Calu3 (cell line): ENCODE measurements around the gene SRCAP. TPM values are rescaled to one million over a fixed set of nuclear protein-coding genes. Genes with fewer than 3 reads are reported as not detected.

Source experiments
- BruUV-seq: library from RNA; stranded (reverse); fragments of 400-500 nt; replicated peaks from 2 replicates; lab custom pipeline; 2021; lab: Mats Ljungman, UMichigan
- CTCF ChIA-PET: fragments of 300-600 bp; sonication (Branson Sonifier 250); formaldehyde crosslinking; loops from one replicate; lab custom pipeline; 2022; ENCODE audit warnings: antibody characterized with exemption; lab: Charles Lee
- DNase-seq: peaks from one replicate; pipeline ENCODE4 v3.0.0; 2022
- H3K27ac Mint-ChIP-seq: one replicate; pipeline ENCODE4 v1.8.0; 2022; ENCODE audit warnings: mixed read lengths; ENCODE audit not compliant: unreplicated experiment
- H3K27me3 Mint-ChIP-seq: one replicate; pipeline ENCODE4 v1.8.0; 2022; ENCODE audit warnings: mixed read lengths; ENCODE audit not compliant: unreplicated experiment
- H3K36me3 Mint-ChIP-seq: one replicate; pipeline ENCODE4 v1.8.0; 2022; ENCODE audit warnings: mild to moderate bottlenecking, moderate library complexity, mixed read lengths; ENCODE audit not compliant: insufficient read depth, unreplicated experiment
- H3K4me1 Mint-ChIP-seq: one replicate; pipeline ENCODE4 v1.8.0; 2022; ENCODE audit warnings: mild to moderate bottlenecking, low read depth, mixed read lengths; ENCODE audit not compliant: unreplicated experiment
- H3K4me3 Mint-ChIP-seq: one replicate; pipeline ENCODE4 v1.8.0; 2022; ENCODE audit warnings: mild to moderate bottlenecking, low read depth, moderate library complexity, mixed read lengths; ENCODE audit not compliant: unreplicated experiment
- H3K9me3 Mint-ChIP-seq: one replicate; pipeline ENCODE4 v1.8.0; 2022; ENCODE audit warnings: low read depth, mixed read lengths; ENCODE audit not compliant: unreplicated experiment
- CTCF ChIP-seq: fragments of 200-600 bp; IDR thresholded peaks from one replicate; pipeline ENCODE4 v1.8.0; 2022; ENCODE audit warnings: antibody characterized with exemption; ENCODE audit not compliant: unreplicated experiment
- intact Hi-C: fragments of 100-400 bp; cut with micrococcal nuclease; formaldehyde crosslinking; loops from one replicate; pipeline ENCODE4 v1.10.0; 2022; ENCODE audit not compliant: unreplicated experiment
- total RNA-seq: library from RNA; stranded (reverse); gene quantifications from 2 replicates; pipeline ENCODE4 v1.2.3, GENCODE V29; 2022

SRCAP gene
- total RNA-seq, 1 experiment from 2014 or later: 84.6 TPM

- peaks cover 28% of the 10 kb centered on the region for H3K4me1 Mint-ChIP-seq
- no TSS peak for BruUV-seq
Observed at GRCh38 chr16:30655815-30656347, 43.1 kb upstream of the SRCAP start.

GRCh38 chr16:30656388-30656787 lies 42.6 kb upstream of the SRCAP start:
- no peak for TF ChIP-seq CTCF
- H3K36me3 Mint-ChIP-seq: peaks cover 72% of the 10 kb centered on the region
- CTCF ChIA-PET: no interaction called here
- H3K9me3 Mint-ChIP-seq: no peaks in the 10 kb centered on the region
- no peak overlapping the region for H3K27ac Mint-ChIP-seq
- intact Hi-C loops: loop anchor here (5.0 kb wide), 1 partner anchor 41 kb away; the partner anchor contains the start of gene SRCAP
- H3K4me3 Mint-ChIP-seq: no peak overlapping the region
- BruUV-seq: no TSS peak
- no peaks in the 10 kb centered on the region for H3K27me3 Mint-ChIP-seq
- H3K4me1 Mint-ChIP-seq: peaks cover 33% of the 10 kb centered on the region
- DNase-seq: no peak

More at GRCh38 chr16:30655815-30656347, 43.1 kb upstream of the SRCAP start:
- intact Hi-C loops: loop anchor here (5.0 kb wide), 1 partner anchor 41 kb away; the partner anchor contains the start of gene SRCAP
- no peaks in the 10 kb centered on the region for H3K27me3 Mint-ChIP-seq
- H3K36me3 Mint-ChIP-seq: peaks cover 72% of the 10 kb centered on the region
- no peak overlapping the region for H3K27ac Mint-ChIP-seq
- TF ChIP-seq CTCF: no peak
- no peak overlapping the region for H3K4me3 Mint-ChIP-seq
- CTCF ChIA-PET: no interaction called here
- H3K9me3 Mint-ChIP-seq: no peaks in the 10 kb centered on the region
- DNase-seq: no peak

- Mint-ChIP-seq H3K36me3 (peaks cover 72% of the 10 kb centered on the region), H3K4me3 (peak overlapping the region; percentile 91), H3K27ac (peak overlapping the region; percentile 99), H3K4me1 (peaks cover 34% of the 10 kb centered on the region), H3K9me3 (no peaks in the 10 kb centered on the region), H3K27me3 (no peaks in the 10 kb centered on the region)
- TF ChIP-seq CTCF: no peak
- TSS peak; percentile 57 for BruUV-seq
- DNase-seq: no peak
- intact Hi-C loops: loop anchor here (5.0 kb wide), 1 partner anchor 40 kb away; the partner anchor contains the start of gene SRCAP
- CTCF ChIA-PET: no interaction called here
Observed at GRCh38 chr16:30656974-30657865, 41.8 kb upstream of the SRCAP start.

GRCh38 chr16:30657866-30658730 lies 40.9 kb upstream of the SRCAP start, which contains the start of gene FBRS:
Gene FBRS (plus strand): TSS chr16:30658431. CDS start chr16:30659519, 1,088 bp downstream.
- no TSS peak for BruUV-seq
- intact Hi-C loops: loop anchor here (2.0 to 5.0 kb wide), 2 partner anchors 21 to 39 kb away; partner anchors contain the start of gene SRCAP
- Mint-ChIP-seq H3K27ac (peak within 1 kb of the TSS; percentile 99), H3K36me3 (peaks cover 72% of the 10 kb centered on the region), H3K4me1 (peaks cover 28% of the 10 kb centered on the region), H3K27me3 (no peaks in the 10 kb centered on the region), H3K4me3 (peak within 1 kb of the TSS; percentile 91), H3K9me3 (no peaks in the 10 kb centered on the region)
- TF ChIP-seq CTCF: peak; percentile 84
- DNase-seq: peak; percentile 100
- CTCF ChIA-PET: interaction anchor here (0.7 to 2.4 kb wide), 7 partner anchors 11 to 284 kb away, joined by 3 to 16 read pairs (median 4); partner anchors contain the start of genes DCTPP1, PHKG2 and ZNF48
